Cardiac muscle cell (in vitro differentiated cells and primary cell): ENCODE measurements around the gene SNX19. TPM values are rescaled to one million over a fixed set of nuclear protein-coding genes. Genes with fewer than 3 reads are reported as not detected.

Experiments
- DNase-seq, 2 donors: peaks; one replicate each; pipeline versions ENCODE4 v3.0.0 to v3.0.0-alpha.2; 2010 to 2017; ENCODE audit warnings: low read depth in 1 of 2, low spot score in 1 of 2
- H3K27ac ChIP-seq: fragments of 200-600 bp; sonication (generic); 2 replicates; pipeline ENCODE4 v1.5.1; 2016
- H3K27me3 ChIP-seq: fragments of 200-600 bp; sonication (generic); 2 replicates; pipeline ENCODE4 v1.6.0; 2016; ENCODE audit warnings: control low read depth
- H3K36me3 ChIP-seq: fragments of 200-600 bp; sonication (generic); 2 replicates; pipeline ENCODE4 v1.5.1; 2016; ENCODE audit warnings: control low read depth
- H3K4me1 ChIP-seq: fragments of 200-600 bp; sonication (generic); 2 replicates; pipeline ENCODE4 v1.8.1; 2017; ENCODE audit warnings: low read depth, mild to moderate bottlenecking, mixed run types
- H3K4me3 ChIP-seq: fragments of 200-600 bp; sonication (generic); 2 replicates; pipeline ENCODE4 v1.5.1; 2016; ENCODE audit warnings: mild to moderate bottlenecking
- H3K9me3 ChIP-seq: fragments of 200-600 bp; sonication (generic); 2 replicates; pipeline ENCODE4 v1.5.1; 2017; ENCODE audit warnings: low read depth, mild to moderate bottlenecking, control low read depth
- CTCF ChIP-seq: IDR thresholded peaks from 2 replicates; pipeline ENCODE4 v1.5.1; 2012; ENCODE audit warnings: low read depth, mild to moderate bottlenecking, low read length
- polyA plus RNA-seq: library from polyadenylated mRNA; unstranded; fragments of >200 nt; fragmentation: Nextera tagmentation; extraction: Ambion mirVana; gene quantifications from 2 replicates; pipeline ENCODE4 v1.2.1, GENCODE V29; 2016
- total RNA-seq: library from RNA; depleted of rRNA; stranded (reverse); fragments of >200 nt; gene quantifications from 2 replicates; pipeline ENCODE4 v1.2.3, GENCODE V29; 2016

The SNX19 gene
- total and polyA plus RNA-seq, 2 experiments from 2014 or later, result 25.7 to 60.7 TPM

GRCh38 chr11:130897262-130898182 lies 18.8 kb downstream of the SNX19 start:
- H3K36me3 ChIP-seq, result peaks cover 62% of the 10 kb centered on the region
- H3K27me3 ChIP-seq, result no peaks in the 10 kb centered on the region
- no peaks in the 10 kb centered on the region for H3K4me1 ChIP-seq
- TF ChIP-seq CTCF, result no peak
- no peaks in the 10 kb centered on the region for H3K9me3 ChIP-seq
- no peak overlapping the region for H3K27ac ChIP-seq
- DNase-seq, result peak in 1 of 2 donors; percentile 98
- no peak overlapping the region for H3K4me3 ChIP-seq

GRCh38 chr11:130894322-130895025 lies 21.8 kb downstream of the SNX19 start:
- Histone ChIP-seq H3K36me3 (peaks cover 34% of the 10 kb centered on the region), H3K4me1 (no peaks in the 10 kb centered on the region), H3K4me3 (no peak overlapping the region), H3K27me3 (no peaks in the 10 kb centered on the region), H3K27ac (no peak overlapping the region), H3K9me3 (no peaks in the 10 kb centered on the region)
- DNase-seq, result peak; percentile 77 to 84
- TF ChIP-seq CTCF, result peak; percentile 87

GRCh38 chr11:130892861-130893260 lies 23.4 kb downstream of the SNX19 start:
- peaks cover 20% of the 10 kb centered on the region for H3K36me3 ChIP-seq
- DNase-seq, result no peak

GRCh38 chr11:130891326-130891725 lies 25.0 kb downstream of the SNX19 start:
- no peaks in the 10 kb centered on the region for H3K9me3 ChIP-seq

More at GRCh38 chr11:130892861-130893260, 23.4 kb downstream of the SNX19 start:
- Histone ChIP-seq H3K4me1 (no peaks in the 10 kb centered on the region), H3K9me3 (no peaks in the 10 kb centered on the region), H3K4me3 (no peak overlapping the region), H3K27me3 (no peaks in the 10 kb centered on the region), H3K27ac (no peak overlapping the region)
- TF ChIP-seq CTCF, result no peak

More at GRCh38 chr11:130891326-130891725, 25.0 kb downstream of the SNX19 start:
- DNase-seq, result peak in 1 of 2 donors; percentile 33
- Histone ChIP-seq H3K27me3 (no peaks in the 10 kb centered on the region), H3K27ac (no peak overlapping the region), H3K4me3 (no peak overlapping the region), H3K4me1 (no peaks in the 10 kb centered on the region), H3K36me3 (peaks cover 17% of the 10 kb centered on the region)
- TF ChIP-seq CTCF, result no peak
